Duodenal mucosa (tissue), 2 donors: ENCODE data around the gene CNGA1.

ENCODE experiments used
- H3K27ac ChIP-seq: one replicate; pipeline ENCODE4 v1.7.0; 2013; ENCODE audit warnings: low read depth, low read length
- H3K27me3 ChIP-seq, 2 donors: one replicate each; pipeline ENCODE4 v1.7.0; 2013; ENCODE audit warnings: low read length in 2 of 2, control low read depth in 1 of 2; ENCODE audit not compliant: insufficient read depth in 2 of 2, control insufficient read depth in 1 of 2
- H3K36me3 ChIP-seq, 2 donors: one replicate each; pipeline ENCODE4 v1.7.0; 2013; ENCODE audit warnings: low read length in 2 of 2, control low read depth in 1 of 2; ENCODE audit not compliant: insufficient read depth in 2 of 2, control insufficient read depth in 1 of 2
- H3K4me1 ChIP-seq, 2 donors: one replicate each; pipeline ENCODE4 v1.7.0; 2013; ENCODE audit warnings: low read length in 2 of 2, control low read depth in 1 of 2; ENCODE audit not compliant: insufficient read depth in 2 of 2, control insufficient read depth in 1 of 2
- H3K4me3 ChIP-seq, 2 donors: one replicate each; pipeline ENCODE4 v1.7.0; 2013; ENCODE audit warnings: low read length in 2 of 2, low read depth in 1 of 2
- H3K9ac ChIP-seq, 2 donors: one replicate each; pipeline ENCODE4 v1.7.0; 2013; ENCODE audit warnings: low read length in 2 of 2, low read depth in 1 of 2
- H3K9me3 ChIP-seq, 2 donors: one replicate each; pipeline ENCODE4 v1.7.0; 2013; ENCODE audit warnings: low read length in 2 of 2, control low read depth in 1 of 2; ENCODE audit not compliant: control insufficient read depth in 1 of 2

The CNGA1 gene

GRCh38 chr4:48044298-48044697, 27.8 kb upstream of the CNGA1 start:
- Histone ChIP-seq H3K27me3 (peaks cover 3 to 8% of the 10 kb centered on the region in 2 donors), H3K9ac (no peak overlapping the region), H3K9me3 (no peaks in the 10 kb centered on the region), H3K27ac (no peak overlapping the region), H3K4me1 (peaks cover 24 to 27% of the 10 kb centered on the region in 2 donors), H3K4me3 (no peak overlapping the region), H3K36me3 (no peaks in the 10 kb centered on the region)

DNA sequence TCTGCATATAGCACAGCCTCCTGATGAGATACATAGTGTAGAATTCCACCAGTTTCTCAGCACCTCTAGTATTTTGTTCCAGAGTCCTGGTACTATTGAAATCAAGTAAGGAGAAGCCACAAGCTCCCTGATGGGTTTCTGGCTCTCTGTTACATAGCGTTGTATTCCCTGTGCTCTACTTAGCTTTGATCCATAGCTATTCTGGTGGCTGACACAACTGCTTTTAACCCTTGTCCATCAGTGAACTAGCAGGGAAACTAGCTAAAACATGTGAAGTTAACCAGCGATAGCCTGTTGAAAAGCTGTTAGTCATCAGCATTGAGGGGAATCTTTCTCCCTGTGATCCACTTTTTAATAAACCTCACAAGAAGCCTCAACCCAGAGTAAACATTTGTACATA, 27.0 kb upstream of the CNGA1 start:
- Histone ChIP-seq H3K27me3 (peaks cover 3 to 8% of the 10 kb centered on the region in 2 donors), H3K27ac (no peak overlapping the region), H3K4me3 (no peak overlapping the region), H3K9me3 (no peaks in the 10 kb centered on the region), H3K4me1 (peaks cover 27% of the 10 kb centered on the region in 2 donors), H3K9ac (no peak overlapping the region), H3K36me3 (no peaks in the 10 kb centered on the region)

DNA sequence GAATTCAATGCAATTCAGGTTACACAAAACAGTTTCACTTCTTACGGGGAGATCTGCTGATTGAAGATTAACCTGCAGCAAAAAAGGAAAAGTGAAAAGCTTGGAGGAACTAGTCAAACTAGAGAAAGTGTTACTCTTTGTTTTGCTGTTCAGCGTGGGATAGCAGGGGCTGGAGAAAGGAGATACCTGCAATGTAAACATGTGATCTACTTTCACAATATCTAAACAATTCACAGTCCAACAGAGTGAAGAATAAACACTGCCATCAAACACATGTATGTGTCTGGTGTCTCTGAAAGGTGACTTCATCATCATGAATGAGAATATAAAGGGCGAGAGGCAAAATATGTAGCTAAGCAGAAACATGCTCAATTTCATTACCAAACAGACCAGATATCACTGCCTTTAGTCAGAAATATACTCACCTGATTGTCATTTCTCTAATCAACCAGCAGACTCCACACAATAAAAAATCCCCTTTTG, 26.5 kb upstream of the CNGA1 start:
- Histone ChIP-seq H3K27me3 (peaks cover 3 to 8% of the 10 kb centered on the region in 2 donors), H3K36me3 (peaks cover 0 to 3% of the 10 kb centered on the region in 2 donors), H3K4me3 (no peak overlapping the region), H3K9ac (no peak overlapping the region), H3K4me1 (peaks cover 24% of the 10 kb centered on the region in 2 donors), H3K27ac (no peak overlapping the region), H3K9me3 (no peaks in the 10 kb centered on the region)

- Histone ChIP-seq H3K27ac (no peak overlapping the region), H3K36me3 (peaks cover 0 to 6% of the 10 kb centered on the region in 2 donors), H3K9me3 (no peaks in the 10 kb centered on the region), H3K4me3 (no peak overlapping the region), H3K9ac (no peak overlapping the region), H3K27me3 (peaks cover 0 to 8% of the 10 kb centered on the region in 2 donors), H3K4me1 (peaks cover 10 to 13% of the 10 kb centered on the region in 2 donors)
These were observed 25.2 kb upstream of the CNGA1 start for GRCh38 chr4:48041535-48042137.

DNA sequence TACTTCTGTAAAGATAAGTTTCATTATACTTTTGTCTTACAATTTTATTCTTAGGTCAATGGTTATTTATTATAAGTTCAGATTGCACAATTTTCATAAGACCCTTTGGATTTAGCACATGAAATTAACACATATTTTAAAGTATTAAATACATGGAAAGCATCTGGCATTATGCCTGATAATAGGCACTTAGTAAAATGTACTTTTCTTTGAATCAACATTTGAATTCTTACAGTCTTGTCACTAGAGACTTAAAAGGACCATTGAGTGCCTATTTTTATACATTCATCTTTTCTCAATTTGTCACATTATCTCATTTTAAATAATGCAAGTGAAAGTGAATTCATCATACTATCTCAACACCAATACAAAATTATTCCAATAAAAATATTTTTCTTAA, 23.1 kb upstream of the CNGA1 start:
- H3K4me3 ChIP-seq: no peak overlapping the region
- peaks cover 8 to 13% of the 10 kb centered on the region in 2 donors for H3K4me1 ChIP-seq
- no peak overlapping the region for H3K27ac ChIP-seq
- H3K9ac ChIP-seq: no peak overlapping the region
- H3K27me3 ChIP-seq: no peaks in the 10 kb centered on the region
- peaks cover 0 to 9% of the 10 kb centered on the region in 2 donors for H3K36me3 ChIP-seq
- H3K9me3 ChIP-seq: no peaks in the 10 kb centered on the region

- Histone ChIP-seq H3K27ac (no peak overlapping the region), H3K36me3 (peaks cover 0 to 9% of the 10 kb centered on the region in 2 donors), H3K27me3 (no peaks in the 10 kb centered on the region), H3K4me3 (no peak overlapping the region), H3K9me3 (no peaks in the 10 kb centered on the region), H3K9ac (no peak overlapping the region), H3K4me1 (peaks cover 8 to 13% of the 10 kb centered on the region in 2 donors)
These were observed 22.2 kb upstream of the CNGA1 start for GRCh38 chr4:48038666-48039065.

DNA sequence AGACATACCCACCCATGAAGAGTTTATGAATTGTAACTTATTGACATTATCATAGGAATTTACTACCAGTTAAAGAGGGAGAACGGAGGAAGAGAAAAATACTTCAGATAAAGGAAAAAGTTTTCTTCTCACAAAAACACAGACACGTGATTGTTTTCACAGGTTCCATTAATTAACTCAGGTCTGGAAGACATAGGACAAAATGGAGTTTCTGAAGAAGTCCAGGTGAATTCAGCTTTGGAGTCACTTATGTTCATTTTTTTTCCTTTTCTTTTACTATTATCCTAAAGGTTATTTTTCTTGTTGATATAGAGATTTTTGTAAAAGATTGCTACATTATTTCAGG, 20.6 kb upstream of the CNGA1 start:
- peaks cover 0 to 9% of the 10 kb centered on the region in 2 donors for H3K36me3 ChIP-seq
- no peaks in the 10 kb centered on the region for H3K9me3 ChIP-seq
- H3K4me1 ChIP-seq: peaks cover 11 to 14% of the 10 kb centered on the region in 2 donors
- H3K9ac ChIP-seq: no peak overlapping the region
- no peaks in the 10 kb centered on the region for H3K27me3 ChIP-seq
- H3K4me3 ChIP-seq: no peak overlapping the region
- H3K27ac ChIP-seq: no peak overlapping the region

DNA sequence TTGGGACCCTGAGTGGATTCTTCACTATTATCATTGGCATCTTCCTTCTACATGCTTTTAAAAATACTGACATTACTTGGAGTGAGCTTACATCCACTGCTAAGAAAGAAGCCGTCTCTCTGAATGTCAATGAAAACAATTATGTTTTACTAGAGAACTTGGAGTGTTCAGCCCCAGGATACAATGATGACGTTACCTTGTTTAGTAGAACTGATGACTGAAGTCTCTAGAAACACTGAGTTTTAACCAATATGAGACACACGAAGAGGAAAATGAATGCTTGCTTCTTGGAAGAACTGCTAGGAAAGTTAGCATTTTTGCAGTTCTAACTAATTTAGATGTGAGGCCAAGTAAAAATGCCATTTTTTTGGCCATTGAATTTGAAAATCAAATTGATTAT, 19.5 kb upstream of the CNGA1 start:
- Histone ChIP-seq H3K4me3 (no peak overlapping the region), H3K9ac (no peak overlapping the region), H3K4me1 (peaks cover 11 to 18% of the 10 kb centered on the region in 2 donors), H3K27ac (no peak overlapping the region), H3K27me3 (no peaks in the 10 kb centered on the region), H3K9me3 (no peaks in the 10 kb centered on the region), H3K36me3 (peaks cover 0 to 9% of the 10 kb centered on the region in 2 donors)

DNA sequence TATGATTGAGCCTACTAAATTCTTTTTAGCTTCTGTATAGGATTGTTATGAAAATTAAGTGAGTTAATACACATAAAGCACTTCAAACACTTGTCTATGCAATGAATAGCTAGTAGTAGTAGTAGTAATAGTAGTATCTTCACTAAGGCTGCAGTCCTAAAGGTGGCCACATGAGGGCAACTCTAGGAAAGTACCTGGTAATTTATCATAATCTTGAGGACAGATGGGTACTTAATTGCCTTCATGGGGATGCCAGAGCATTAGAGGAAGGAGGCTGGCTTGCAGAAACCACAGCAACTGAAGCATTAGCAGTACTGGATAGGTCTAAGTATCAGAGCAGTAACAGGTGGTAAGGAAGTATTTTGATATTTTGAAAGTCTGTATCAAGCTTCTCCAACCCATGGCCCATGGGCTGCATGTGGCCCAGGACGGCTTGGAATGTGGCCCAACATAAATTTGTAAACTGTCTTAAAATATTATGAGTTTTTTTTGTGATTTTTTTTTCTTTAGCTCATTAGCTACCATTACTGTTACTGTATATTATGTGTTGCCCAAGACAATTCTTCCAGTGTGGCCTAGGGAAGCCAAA, 17.4 kb upstream of the CNGA1 start:
- Histone ChIP-seq H3K36me3 (peaks cover 0 to 9% of the 10 kb centered on the region in 2 donors), H3K27ac (no peak overlapping the region), H3K4me1 (peaks cover 11 to 18% of the 10 kb centered on the region in 2 donors), H3K9me3 (no peaks in the 10 kb centered on the region), H3K4me3 (no peak overlapping the region), H3K9ac (no peak overlapping the region), H3K27me3 (no peaks in the 10 kb centered on the region)

- Histone ChIP-seq H3K4me3 (no peak overlapping the region), H3K9ac (no peak overlapping the region), H3K27me3 (no peaks in the 10 kb centered on the region), H3K27ac (no peak overlapping the region), H3K4me1 (peaks cover 8 to 18% of the 10 kb centered on the region in 2 donors), H3K9me3 (no peaks in the 10 kb centered on the region), H3K36me3 (peaks cover 0 to 9% of the 10 kb centered on the region in 2 donors)
These were observed 16.9 kb upstream of the CNGA1 start for GRCh38 chr4:48033412-48033811.
